ENCODE data around the gene PDXP. TPM values are rescaled to one million over a fixed set of nuclear protein-coding genes. Genes with fewer than 3 reads are reported as not detected.

Gene PDXP
- total RNA-seq, 1 experiment from 2014 or later, result 42.7 TPM

DNA sequence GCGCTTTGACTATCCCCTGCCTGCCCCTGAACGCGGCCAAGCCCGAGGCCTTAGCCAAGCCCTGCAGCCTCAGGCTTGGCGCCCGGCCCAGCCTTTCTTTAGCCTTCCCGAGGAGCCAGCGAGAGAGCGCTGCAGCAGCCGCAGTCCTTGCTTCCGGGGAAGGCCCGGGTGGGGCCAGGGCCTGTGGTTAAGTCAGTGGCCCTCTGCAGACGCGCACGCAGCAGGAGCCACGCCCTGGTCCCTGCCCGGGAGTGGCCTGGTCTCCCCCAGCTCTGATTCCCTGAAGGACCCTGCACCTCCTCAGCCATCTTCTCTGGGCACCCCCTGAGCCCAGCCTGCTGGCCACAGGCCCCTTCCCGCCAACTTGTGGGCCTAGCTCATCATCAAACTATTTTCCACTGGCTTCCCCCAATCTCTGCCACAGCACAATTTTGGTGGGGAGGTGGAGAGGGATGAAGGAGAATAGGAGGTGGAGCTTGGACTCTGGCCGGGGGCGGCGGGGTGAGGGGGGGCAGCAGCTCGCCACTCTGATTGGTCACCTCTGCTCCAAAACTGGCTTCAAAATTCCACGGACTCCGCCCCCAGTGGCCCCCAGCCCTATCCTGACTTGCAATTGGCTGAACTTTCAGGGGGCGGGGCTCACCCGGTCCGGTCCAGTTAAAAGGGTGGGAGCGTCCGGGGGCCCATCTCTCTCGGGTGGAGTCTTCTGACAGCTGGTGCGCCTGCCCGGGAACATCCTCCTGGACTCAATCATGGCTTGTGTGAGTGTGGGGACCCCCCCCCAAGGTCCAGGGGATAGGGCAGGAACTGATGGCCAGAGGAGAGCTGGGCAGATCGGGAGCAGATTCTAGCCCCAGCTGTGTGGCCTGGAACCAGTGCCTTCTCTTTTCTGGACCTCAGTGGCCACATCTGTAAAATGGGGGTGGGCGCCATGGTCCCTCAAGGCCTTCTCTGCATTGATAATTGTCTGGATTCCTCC, 16.7 kb downstream of the PDXP start, which contains the start of gene LGALS1:
Gene LGALS1 (plus strand): TSS at position 686 of the 979 bp plus-strand sequence. CDS start 67 bp downstream, at position 753.
- Histone ChIP-seq H3K27me3 (ENCODE audit: insufficient read depth, low read length) (no peaks in the 10 kb centered on the region), H3K9me3 (ENCODE audit: control insufficient read depth in 1 of 2, insufficient read depth in 1 of 2, low read depth in 1 of 2, low read length in 2 of 2) (no peaks in the 10 kb centered on the region), H4K20me1 (ENCODE audit: insufficient read depth) (no peaks in the 10 kb centered on the region), H3K9me2 (ENCODE audit: insufficient read depth) (no peaks in the 10 kb centered on the region), H3K4me2 (ENCODE audit: low read length) (peak within 1 kb of the TSS; percentile 98), H3K4me1 (ENCODE audit: control insufficient read depth in 1 of 2, insufficient read depth in 2 of 2, low read length in 2 of 2) (peaks cover 35 to 61% of the 10 kb centered on the region in 2 experiments), H3K79me2 (ENCODE audit: insufficient read depth, low read length) (peaks cover 13% of the 10 kb centered on the region; the same call in 1 of the 2 replicates), H2AFZ (ENCODE audit: low read depth, low read length, poor library complexity, severe bottlenecking) (no peak within 1 kb of the TSS), H3K9ac (ENCODE audit: low read length) (peak within 1 kb of the TSS; percentile 67), H3K27ac (ENCODE audit: low read depth, low read length) (peak within 1 kb of the TSS; percentile 97), H3K4me3 (replicated peaks in 1 of 2; ENCODE audit: low read depth in 1 of 2, low read length in 2 of 2) (peak within 1 kb of the TSS; percentile 71 to 86), H3K36me3 (ENCODE audit: control insufficient read depth in 1 of 2, insufficient read depth in 2 of 2, low read length in 2 of 2) (peaks cover 5 to 11% of the 10 kb centered on the region in 2 experiments; a peak in 3 of 4 replicates)
- POLR2A ChIA-PET, result interaction anchor here (0.6 to 4.6 kb wide), 25 partner anchors 11 to 974 kb away, joined by 3 to 71 read pairs (median 4); partner anchors contain the start of genes GCAT, GGA1, NOL12 and PDXP
- RAD21 ChIA-PET (ENCODE audit: low non-redundant PET in 1 of 2, low total read pairs in 2 of 2, uncharacterized antibody in 2 of 2, unreplicated experiment in 2 of 2), result interaction anchor here in 1 of 2 experiments (1.5 kb wide), 1 partner anchor 17 kb away, joined by 3 read pairs; the partner anchor contains the start of gene PDXP
- CTCF ChIA-PET, result interaction anchor here (0.5 to 1.9 kb wide), 8 partner anchors 9 to 131 kb away, joined by 3 to 21 read pairs (median 5); partner anchors contain the start of genes GGA1 and PDXP
- no TSS peak for BruUV-seq (replicated peaks)
- DNase-seq (ENCODE audit: low read depth, low spot score), result peak; percentile 92
- intact Hi-C loops (cut with micrococcal nuclease), result no loop called here
- TF ChIP-seq, protein P1, sequence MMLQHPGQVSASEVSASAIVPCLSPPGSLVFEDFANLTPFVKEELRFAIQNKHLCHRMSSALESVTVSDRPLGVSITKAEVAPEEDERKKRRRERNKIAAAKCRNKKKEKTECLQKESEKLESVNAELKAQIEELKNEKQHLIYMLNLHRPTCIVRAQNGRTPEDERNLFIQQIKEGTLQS (IDR thresholded peaks at IDR 0.05), result no peak
- TF ChIP-seq POLR2A (IDR thresholded peaks at IDR 0.05; ENCODE audit: borderline replicate concordance, extremely low read depth, insufficient read depth, insufficient read length) (peak; percentile 73), POLR2AphosphoS5 (IDR thresholded peaks at IDR 0.05; ENCODE audit: low read depth, low read length) (peak; percentile 87), ZFX (IDR thresholded peaks at IDR 0.05) (peak; percentile 63; the same call in 1 of the 2 replicates), YY1 (IDR thresholded peaks at IDR 0.05; ENCODE audit: extremely low read depth, insufficient replicate concordance, low read depth, low read length) (peak; percentile 35)
- TF ChIP-seq, protein P2, sequence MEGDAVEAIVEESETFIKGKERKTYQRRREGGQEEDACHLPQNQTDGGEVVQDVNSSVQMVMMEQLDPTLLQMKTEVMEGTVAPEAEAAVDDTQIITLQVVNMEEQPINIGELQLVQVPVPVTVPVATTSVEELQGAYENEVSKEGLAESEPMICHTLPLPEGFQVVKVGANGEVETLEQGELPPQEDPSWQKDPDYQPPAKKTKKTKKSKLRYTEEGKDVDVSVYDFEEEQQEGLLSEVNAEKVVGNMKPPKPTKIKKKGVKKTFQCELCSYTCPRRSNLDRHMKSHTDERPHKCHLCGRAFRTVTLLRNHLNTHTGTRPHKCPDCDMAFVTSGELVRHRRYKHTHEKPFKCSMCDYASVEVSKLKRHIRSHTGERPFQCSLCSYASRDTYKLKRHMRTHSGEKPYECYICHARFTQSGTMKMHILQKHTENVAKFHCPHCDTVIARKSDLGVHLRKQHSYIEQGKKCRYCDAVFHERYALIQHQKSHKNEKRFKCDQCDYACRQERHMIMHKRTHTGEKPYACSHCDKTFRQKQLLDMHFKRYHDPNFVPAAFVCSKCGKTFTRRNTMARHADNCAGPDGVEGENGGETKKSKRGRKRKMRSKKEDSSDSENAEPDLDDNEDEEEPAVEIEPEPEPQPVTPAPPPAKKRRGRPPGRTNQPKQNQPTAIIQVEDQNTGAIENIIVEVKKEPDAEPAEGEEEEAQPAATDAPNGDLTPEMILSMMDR (IDR thresholded peaks at IDR 0.05 in 2 of 3, conservative IDR thresholded peaks at IDR 0.05 in 1 of 3; ENCODE audit: borderline replicate concordance in 1 of 3, insufficient read depth in 1 of 3, low read depth in 2 of 3, low read length in 2 of 3), result 0 out of 6 replicates have a peak, but pooled peaks of 1 of the 3 experiments have one; percentile 11
- peak; percentile 83 for ATAC-seq

Data from HCT116 (cell line).